ENCODE measurements around the gene CCDC88A.

- TF ChIP-seq CTCF (IDR thresholded peaks at IDR 0.05; ENCODE audit: low read depth, low read length, missing input control) (no peak), SP1 (IDR thresholded peaks at IDR 0.05) (no peak), YY1 (IDR thresholded peaks at IDR 0.05) (no peak), GABPA (IDR thresholded peaks at IDR 0.05 in 1 of 2, conservative IDR thresholded peaks at IDR 0.05 in 1 of 2) (no peak)
Observed at GRCh38 chr2:55400332-55400731, 19.3 kb downstream of the CCDC88A start.
